GM20000 (cell line): ENCODE results near the gene RABGAP1L.

Experiments
- DNase-seq: peaks from one replicate; pipeline ENCODE4 v3.0.0; 2012; ENCODE audit warnings: low spot score
- CTCF ChIP-seq: IDR thresholded peaks from 2 replicates; pipeline ENCODE4 v1.5.1; 2012; ENCODE audit warnings: mild to moderate bottlenecking, control low read depth; ENCODE audit errors: extremely low read depth, missing control alignments

The RABGAP1L gene

GRCh38 chr1:174753131-174753530 is 593.8 kb downstream of the RABGAP1L start:
- no peak for TF ChIP-seq CTCF
- DNase-seq = no peak

- DNase-seq = no peak
- no peak for TF ChIP-seq CTCF
Observed at GRCh38 chr1:174761335-174761734, 602.0 kb downstream of the RABGAP1L start.

GRCh38 chr1:174761901-174762585 is 602.7 kb downstream of the RABGAP1L start:
- no peak for TF ChIP-seq CTCF
- no peak for DNase-seq

- DNase-seq = no peak
- TF ChIP-seq CTCF = no peak
Observed at GRCh38 chr1:174764191-174764590, 604.9 kb downstream of the RABGAP1L start.

- DNase-seq = no peak
- TF ChIP-seq CTCF = no peak
Observed at GRCh38 chr1:174766727-174767126, 607.4 kb downstream of the RABGAP1L start.

- TF ChIP-seq CTCF = no peak
- no peak for DNase-seq
Observed at GRCh38 chr1:174768516-174768915, 609.2 kb downstream of the RABGAP1L start.

GRCh38 chr1:174768949-174769348 is 609.6 kb downstream of the RABGAP1L start:
- no peak for DNase-seq
- TF ChIP-seq CTCF = no peak
